Iris pigment epithelial cell (primary cell): ENCODE results near the gene KLHL29.
"Not testable (repeated sequence)": the region's sequence is repeated elsewhere in the genome, so short reads cannot be mapped to it uniquely, and the experiment has no call there.

Source experiments
- DNase-seq: peaks from one replicate; pipeline ENCODE4 v3.0.0-alpha.2; 2011; ENCODE audit warnings: low read depth

KLHL29 gene

DNA sequence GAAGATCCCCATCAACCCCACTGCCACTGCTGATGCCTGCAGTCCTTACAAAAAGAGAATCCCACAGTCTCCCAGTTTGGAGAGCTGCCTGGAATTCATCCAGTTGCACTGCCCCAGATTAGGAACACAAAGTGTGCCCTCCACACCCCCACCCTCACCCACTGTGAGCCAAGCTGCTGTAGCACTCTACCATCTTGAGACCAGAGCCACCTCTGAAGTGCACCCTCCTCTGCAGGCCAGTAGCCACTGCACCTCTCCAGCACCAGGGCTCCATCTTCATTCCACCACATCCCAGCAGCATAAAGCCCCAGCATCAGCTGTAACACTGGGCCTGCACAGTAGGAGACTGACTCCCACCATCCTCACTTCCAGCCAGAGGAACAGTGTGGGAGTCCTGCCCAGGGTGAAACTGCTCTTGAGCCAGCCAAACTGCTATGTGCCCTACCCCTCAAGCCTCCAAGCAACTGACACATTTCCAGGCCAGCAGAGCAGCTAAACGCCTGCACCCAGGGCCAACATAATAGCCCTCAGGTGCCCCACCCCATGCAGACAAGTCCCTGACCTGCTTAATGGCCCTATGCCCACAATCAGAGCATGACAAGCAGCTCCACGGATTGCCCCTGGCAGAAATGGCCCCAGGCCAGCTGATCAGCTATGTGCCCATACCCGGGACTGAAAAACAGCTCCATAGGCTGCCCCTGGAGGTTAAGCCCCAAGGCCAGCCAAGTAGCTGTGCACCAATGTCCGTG, 335.9 kb downstream of the KLHL29 start:
- DNase-seq = no peak

DNA sequence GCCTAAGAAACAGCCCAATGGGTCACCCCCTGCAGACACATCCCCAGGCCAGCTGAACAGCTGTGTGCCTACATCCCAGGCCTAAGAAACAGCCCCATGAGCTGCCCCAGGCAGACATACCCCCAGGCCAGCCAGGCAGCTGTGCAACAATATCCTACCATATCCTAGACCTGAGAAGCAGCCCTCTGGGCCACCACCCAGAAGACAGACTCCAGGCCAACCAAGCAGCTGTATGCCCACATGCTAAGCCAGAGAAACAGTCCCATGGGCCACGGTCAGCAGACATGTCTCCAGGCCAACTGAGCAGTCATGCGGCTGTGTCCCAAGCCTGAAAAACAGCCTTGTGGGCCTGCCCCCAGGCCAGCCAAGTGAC, 336.5 kb downstream of the KLHL29 start:
- DNase-seq = no peak

DNA sequence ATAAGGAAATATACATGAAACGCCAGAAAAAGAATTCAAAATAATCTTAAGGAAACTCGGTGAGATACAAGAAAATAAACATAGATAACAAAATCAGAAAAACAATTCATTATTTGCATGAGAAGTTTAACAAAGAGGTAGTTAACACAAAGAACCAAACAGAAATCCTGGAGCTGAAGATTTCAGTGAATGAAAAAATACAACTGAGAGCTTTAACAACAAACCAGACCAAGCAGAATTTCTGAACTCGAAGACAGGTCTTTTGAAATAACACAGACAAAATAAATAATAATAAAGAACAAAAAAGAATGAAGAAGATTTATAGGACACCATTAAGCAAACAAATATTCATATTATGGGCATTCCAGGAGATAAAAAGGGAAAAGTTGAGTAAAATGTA, 337.3 kb downstream of the KLHL29 start:
- DNase-seq = no peak

DNA sequence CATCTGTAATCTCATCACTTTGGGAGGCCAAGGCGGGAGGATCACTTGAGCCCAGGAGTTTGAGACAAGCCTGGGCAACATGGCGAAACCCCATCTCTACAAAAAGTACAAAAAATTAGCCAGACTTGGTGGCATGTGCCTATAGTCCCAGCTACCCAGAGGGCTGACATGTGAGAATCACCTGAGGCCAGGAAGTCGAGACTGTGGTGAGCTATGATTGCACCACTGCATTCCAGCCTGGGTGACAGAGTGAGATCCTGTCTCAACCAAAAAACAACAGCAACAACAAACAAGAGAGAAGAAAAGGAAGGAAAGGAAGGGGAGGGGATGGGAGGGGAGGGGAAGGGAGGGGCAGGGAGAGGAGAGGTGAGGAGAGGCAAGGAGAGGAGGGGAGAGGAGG, 338.1 kb downstream of the KLHL29 start:
- peak; percentile 20 for DNase-seq

GRCh38 chr2:23734416-23734815, 349.4 kb downstream of the KLHL29 start:
- no peak for DNase-seq

- DNase-seq = not testable (repeated sequence)
Measured at GRCh38 chr2:23736783-23737182, 351.8 kb downstream of the KLHL29 start.

DNA sequence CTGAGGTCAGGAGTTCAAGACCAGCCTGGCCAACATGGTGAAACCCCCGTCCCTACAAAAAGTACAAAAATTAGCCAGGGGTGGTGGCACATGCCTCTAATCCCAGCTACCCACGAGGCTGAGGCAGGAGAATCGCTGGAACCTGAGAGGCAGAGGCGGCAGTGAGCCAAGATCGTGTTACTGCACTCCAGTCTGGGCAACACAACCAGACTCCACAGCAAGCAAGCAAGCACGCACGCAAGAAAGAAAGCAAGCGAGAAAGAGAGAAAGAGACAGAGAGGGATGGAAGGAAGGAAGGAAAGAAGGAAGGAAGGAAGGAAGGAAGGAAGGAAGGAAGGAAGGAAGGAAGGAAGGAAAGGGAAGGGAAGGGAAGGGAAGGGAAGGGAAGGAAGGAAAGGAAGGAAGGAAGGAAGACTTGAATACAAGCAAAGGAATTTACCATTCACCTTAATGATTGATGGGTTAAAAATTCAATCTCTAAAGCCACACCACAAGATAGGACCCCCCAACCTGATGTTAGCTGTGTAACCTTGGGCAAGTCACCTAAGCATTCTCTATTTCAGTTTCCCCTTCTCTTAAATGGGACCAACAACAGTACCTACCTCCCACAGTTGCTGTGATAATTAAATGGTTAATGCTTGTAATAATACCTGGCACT, 360.2 kb downstream of the KLHL29 start:
- no peak for DNase-seq

GRCh38 chr2:23745726-23746105, 360.7 kb downstream of the KLHL29 start:
- DNase-seq = peak; percentile 57

- DNase-seq = no peak
Measured at GRCh38 chr2:23746141-23746863, 361.3 kb downstream of the KLHL29 start.

GRCh38 chr2:23751747-23752265, 366.8 kb downstream of the KLHL29 start:
- no peak for DNase-seq

- DNase-seq = no peak
Measured at GRCh38 chr2:23753291-23754010, 368.5 kb downstream of the KLHL29 start.

GRCh38 chr2:23754970-23755369, 370.0 kb downstream of the KLHL29 start:
- DNase-seq = no peak

- DNase-seq = no peak
Measured at GRCh38 chr2:23756593-23757292, 371.8 kb downstream of the KLHL29 start.

- DNase-seq = peak; percentile 87
Measured at GRCh38 chr2:23757686-23758433, 372.9 kb downstream of the KLHL29 start.
